ENCODE data around the gene MAGI2.

MAGI2 gene

GRCh38 chr7:78565784-78566183 is 887.7 kb downstream of the MAGI2 start:
- Histone ChIP-seq H3K4me1 (ENCODE audit: control insufficient read depth, low read length) (no peaks in the 10 kb centered on the region), H3K4me3 (ENCODE audit: low read length) (no peak overlapping the region), H3K79me2 (ENCODE audit: control insufficient read depth, low read length) (no peaks in the 10 kb centered on the region), H3K9me2 (replicated peaks; ENCODE audit: control insufficient read depth, low read length) (no peaks in the 10 kb centered on the region), H4K20me1 (ENCODE audit: control insufficient read depth, insufficient read depth, low read depth, low read length) (no peaks in the 10 kb centered on the region), H3K27ac (ENCODE audit: low read depth, low read length) (no peak overlapping the region), H3K27me3 (ENCODE audit: control insufficient read depth, low read length) (no peaks in the 10 kb centered on the region), H3K36me3 (ENCODE audit: control insufficient read depth, low read length) (no peaks in the 10 kb centered on the region), H3F3A (ENCODE audit: control insufficient read depth, insufficient read depth) (no peaks in the 10 kb centered on the region), H3K9me3 (ENCODE audit: control insufficient read depth, insufficient read depth, low read length) (no peaks in the 10 kb centered on the region), H3K4me2 (ENCODE audit: low read length) (no peak overlapping the region)
- TF ChIP-seq CTCF (IDR thresholded peaks at IDR 0.05; ENCODE audit: low read depth, low read length, poor library complexity, severe bottlenecking) (no peak), EZH2phosphoT487 (IDR thresholded peaks at IDR 0.05; ENCODE audit: borderline replicate concordance, low read length) (no peak)

- Histone ChIP-seq H3K36me3 (ENCODE audit: control insufficient read depth, low read length) (no peaks in the 10 kb centered on the region), H3K79me2 (ENCODE audit: control insufficient read depth, low read length) (no peaks in the 10 kb centered on the region), H3K27me3 (ENCODE audit: control insufficient read depth, low read length) (no peaks in the 10 kb centered on the region), H4K20me1 (ENCODE audit: control insufficient read depth, insufficient read depth, low read depth, low read length) (no peaks in the 10 kb centered on the region), H3K4me3 (ENCODE audit: low read length) (no peak overlapping the region), H3K9me2 (replicated peaks; ENCODE audit: control insufficient read depth, low read length) (no peaks in the 10 kb centered on the region), H3K27ac (ENCODE audit: low read depth, low read length) (no peak overlapping the region), H3F3A (ENCODE audit: control insufficient read depth, insufficient read depth) (no peaks in the 10 kb centered on the region), H3K4me2 (ENCODE audit: low read length) (no peak overlapping the region), H3K4me1 (ENCODE audit: control insufficient read depth, low read length) (no peaks in the 10 kb centered on the region), H3K9me3 (ENCODE audit: control insufficient read depth, insufficient read depth, low read length) (no peaks in the 10 kb centered on the region)
- TF ChIP-seq EZH2phosphoT487 (IDR thresholded peaks at IDR 0.05; ENCODE audit: borderline replicate concordance, low read length) (no peak), CTCF (IDR thresholded peaks at IDR 0.05; ENCODE audit: low read depth, low read length, poor library complexity, severe bottlenecking) (no peak)
Measured at GRCh38 chr7:78563191-78563590, 890.3 kb downstream of the MAGI2 start.

- Histone ChIP-seq H3K27ac (ENCODE audit: low read depth, low read length) (no peak overlapping the region), H3K4me2 (ENCODE audit: low read length) (no peak overlapping the region)
- TF ChIP-seq EZH2phosphoT487 (IDR thresholded peaks at IDR 0.05; ENCODE audit: borderline replicate concordance, low read length) (no peak), CTCF (IDR thresholded peaks at IDR 0.05; ENCODE audit: low read depth, low read length, poor library complexity, severe bottlenecking) (no peak)
Measured at GRCh38 chr7:78562191-78562590, 891.3 kb downstream of the MAGI2 start.

GRCh38 chr7:78558566-78558965 is 894.9 kb downstream of the MAGI2 start:
- Histone ChIP-seq H3K4me1 (ENCODE audit: control insufficient read depth, low read length) (no peaks in the 10 kb centered on the region), H3K4me3 (ENCODE audit: low read length) (no peak overlapping the region), H3K36me3 (ENCODE audit: control insufficient read depth, low read length) (no peaks in the 10 kb centered on the region), H3F3A (ENCODE audit: control insufficient read depth, insufficient read depth) (no peaks in the 10 kb centered on the region), H3K4me2 (ENCODE audit: low read length) (no peak overlapping the region), H3K9me2 (replicated peaks; ENCODE audit: control insufficient read depth, low read length) (no peaks in the 10 kb centered on the region), H3K27me3 (ENCODE audit: control insufficient read depth, low read length) (no peaks in the 10 kb centered on the region), H3K9me3 (ENCODE audit: control insufficient read depth, insufficient read depth, low read length) (no peaks in the 10 kb centered on the region), H3K79me2 (ENCODE audit: control insufficient read depth, low read length) (no peaks in the 10 kb centered on the region), H4K20me1 (ENCODE audit: control insufficient read depth, insufficient read depth, low read depth, low read length) (no peaks in the 10 kb centered on the region), H3K27ac (ENCODE audit: low read depth, low read length) (no peak overlapping the region)
- TF ChIP-seq EZH2phosphoT487 (IDR thresholded peaks at IDR 0.05; ENCODE audit: borderline replicate concordance, low read length) (no peak), CTCF (IDR thresholded peaks at IDR 0.05; ENCODE audit: low read depth, low read length, poor library complexity, severe bottlenecking) (no peak)

More at GRCh38 chr7:78562191-78562590, 891.3 kb downstream of the MAGI2 start:
- no peaks in the 10 kb centered on the region for H3K9me2 ChIP-seq (replicated peaks; ENCODE audit: control insufficient read depth, low read length)
- H3K4me1 ChIP-seq (ENCODE audit: control insufficient read depth, low read length) = no peaks in the 10 kb centered on the region
- H3K4me3 ChIP-seq (ENCODE audit: low read length) = no peak overlapping the region
- no peaks in the 10 kb centered on the region for H3K36me3 ChIP-seq (ENCODE audit: control insufficient read depth, low read length)
- H3K79me2 ChIP-seq (ENCODE audit: control insufficient read depth, low read length) = no peaks in the 10 kb centered on the region
- H4K20me1 ChIP-seq (ENCODE audit: control insufficient read depth, insufficient read depth, low read depth, low read length) = no peaks in the 10 kb centered on the region
- H3K9me3 ChIP-seq (ENCODE audit: control insufficient read depth, insufficient read depth, low read length) = no peaks in the 10 kb centered on the region
- no peaks in the 10 kb centered on the region for H3K27me3 ChIP-seq (ENCODE audit: control insufficient read depth, low read length)
- H3F3A ChIP-seq (ENCODE audit: control insufficient read depth, insufficient read depth) = no peaks in the 10 kb centered on the region
